Mononuclear cell (primary cell): Measurements from ENCODE around the gene EPB41L1. TPM values are rescaled to one million over a fixed set of nuclear protein-coding genes. Genes with fewer than 3 reads are reported as not detected.

Experiments used
- H3K27me3 ChIP-seq: 2 replicates; pipeline ENCODE4 v1.6.0; 2011; ENCODE audit warnings: low read length, control low read depth; ENCODE audit not compliant: insufficient read depth
- H3K4me1 ChIP-seq: 2 replicates; pipeline ENCODE4 v1.5.1; 2011; ENCODE audit warnings: mild to moderate bottlenecking, low read length, control low read depth; ENCODE audit not compliant: insufficient read depth
- H3K4me3 ChIP-seq: 2 replicates; pipeline ENCODE4 v1.5.1; 2011; ENCODE audit warnings: mild to moderate bottlenecking, low read length, moderate library complexity
- H3K9me3 ChIP-seq: 2 replicates; pipeline ENCODE4 v1.5.1; 2011; ENCODE audit warnings: low read depth, mild to moderate bottlenecking, control low read depth, low read length
- total RNA-seq: library from RNA; depleted of rRNA; stranded (reverse); fragments of >200 nt; gene quantifications from one replicate; pipeline ENCODE4 v1.2.3, GENCODE V29; 2012

Gene EPB41L1
- total RNA-seq, 1 donor: 0.21 TPM

DNA sequence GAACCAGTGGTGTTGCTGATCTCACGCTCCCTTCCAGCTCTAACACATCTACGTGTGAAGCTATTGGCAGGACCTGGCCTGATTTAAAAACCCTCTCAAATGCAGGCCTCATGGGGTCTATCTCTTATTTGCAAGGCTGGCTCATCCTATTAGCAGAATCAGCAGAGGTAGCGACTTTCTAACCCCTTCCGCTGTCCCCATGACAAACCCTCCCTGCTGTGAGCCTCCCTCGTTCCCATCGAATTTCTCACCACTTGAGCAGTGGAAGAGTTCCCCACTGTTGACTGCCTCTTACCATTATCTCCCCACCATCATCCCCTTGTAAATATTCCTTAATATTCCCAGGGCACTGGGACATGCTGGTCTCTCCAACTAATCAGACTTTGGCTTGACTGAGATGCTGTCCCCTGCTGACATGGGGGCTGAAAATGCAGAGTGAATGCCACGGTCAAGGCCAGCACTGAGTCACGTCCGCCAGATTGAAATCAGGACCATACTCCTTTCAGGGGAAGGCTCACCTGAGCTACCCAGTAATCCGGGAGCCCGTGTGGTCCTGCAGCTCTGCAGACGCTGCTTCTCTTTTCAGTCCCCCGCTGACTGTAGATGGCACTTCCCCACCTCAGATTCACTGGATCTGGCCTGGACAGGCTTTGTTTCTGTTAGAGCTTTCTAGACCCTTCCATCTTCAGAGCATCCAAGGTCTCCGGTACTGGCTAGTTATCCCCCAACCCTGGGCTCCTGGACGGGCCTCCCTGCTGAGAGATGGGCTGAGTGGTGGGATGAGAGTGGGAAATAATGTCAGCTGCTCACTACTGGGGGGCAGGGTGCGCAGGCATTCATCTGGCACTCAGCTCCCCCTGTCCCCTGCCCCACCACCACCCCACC, 104.9 kb downstream of the EPB41L1 start:
- no peaks in the 10 kb centered on the region for H3K4me1 ChIP-seq
- H3K27me3 ChIP-seq: no peaks in the 10 kb centered on the region
- H3K9me3 ChIP-seq: no peaks in the 10 kb centered on the region
- no peak overlapping the region for H3K4me3 ChIP-seq

DNA sequence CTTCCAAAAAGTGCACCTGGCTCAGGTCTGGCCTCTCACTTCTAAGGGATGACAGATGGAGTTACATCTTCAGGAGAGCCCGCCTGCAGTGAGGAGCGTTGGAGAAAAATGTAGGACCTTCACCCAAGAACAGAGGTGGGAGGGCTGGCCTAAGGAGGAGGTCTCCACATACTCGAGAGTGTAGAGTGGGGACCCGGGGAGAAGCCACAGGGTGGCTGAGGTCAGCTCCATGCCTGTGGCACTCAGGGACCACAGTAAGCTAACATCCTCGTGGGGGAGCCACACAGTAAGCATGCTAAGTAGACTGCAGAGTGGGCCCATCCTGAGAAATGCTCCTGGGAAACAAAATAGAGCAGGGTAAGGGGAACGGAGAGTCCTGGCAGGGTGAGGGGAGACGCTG, 105.8 kb downstream of the EPB41L1 start:
- no peak overlapping the region for H3K4me3 ChIP-seq

DNA sequence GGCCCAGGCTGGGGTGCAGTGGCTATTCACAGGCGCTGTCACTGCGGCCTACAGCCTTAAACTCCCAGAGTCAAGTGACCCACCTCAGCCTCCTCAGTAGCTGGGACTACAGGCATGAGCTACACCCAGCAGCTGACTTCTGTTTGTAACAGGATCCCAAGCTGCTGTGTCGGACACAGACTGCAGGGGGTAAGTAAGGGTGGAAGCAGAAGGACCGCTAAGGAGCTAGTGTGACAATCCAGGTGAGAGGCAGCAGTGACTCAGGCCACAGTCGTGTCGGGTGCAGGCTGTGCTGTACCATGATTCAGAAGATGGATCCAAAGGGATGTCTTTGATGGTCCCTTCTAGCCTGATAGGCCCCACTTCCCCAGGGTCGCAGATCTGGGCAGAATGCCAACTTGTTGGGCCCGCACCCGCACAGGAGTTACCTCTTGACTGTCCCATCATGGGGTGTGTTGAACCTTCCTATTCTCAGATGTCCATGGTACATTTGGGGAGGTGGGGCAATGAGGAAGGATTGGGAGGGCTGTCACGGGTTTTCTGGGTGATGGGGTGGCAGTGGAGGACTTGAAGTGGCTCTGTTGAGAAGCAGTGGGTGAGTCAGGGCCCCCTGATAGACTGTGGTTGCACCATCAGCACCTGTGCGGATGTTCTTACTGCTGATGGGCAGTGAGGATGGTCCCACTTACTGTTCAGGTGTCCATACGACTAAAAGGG, 107.0 kb downstream of the EPB41L1 start:
- H3K27me3 ChIP-seq: no peaks in the 10 kb centered on the region
- no peak overlapping the region for H3K4me3 ChIP-seq
- no peaks in the 10 kb centered on the region for H3K9me3 ChIP-seq
- H3K4me1 ChIP-seq: no peaks in the 10 kb centered on the region

More for the DNA sequence above, 105.8 kb downstream of the EPB41L1 start:
- Histone ChIP-seq H3K4me1 (no peaks in the 10 kb centered on the region), H3K27me3 (no peaks in the 10 kb centered on the region), H3K9me3 (no peaks in the 10 kb centered on the region)

DNA sequence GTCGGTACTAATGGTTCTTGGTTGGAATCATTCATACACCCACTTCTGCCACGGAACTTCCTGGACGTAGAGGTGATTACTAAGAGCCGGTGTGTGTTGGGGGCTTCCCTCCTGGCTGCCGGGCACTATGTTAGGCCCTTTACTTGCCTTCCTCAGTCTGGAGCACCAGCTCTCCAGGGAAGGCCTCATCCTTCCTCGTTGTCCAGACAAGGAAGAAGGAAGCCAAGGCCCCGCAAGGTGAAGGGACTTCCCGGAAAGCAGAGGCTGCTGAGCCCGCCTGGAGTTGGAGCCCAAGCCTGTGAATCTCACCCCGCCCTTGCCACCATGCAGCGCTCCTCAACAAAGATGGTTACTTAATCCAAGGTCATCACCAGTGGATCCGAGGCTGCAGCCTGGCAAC, 107.9 kb downstream of the EPB41L1 start:
- H3K4me1 ChIP-seq: no peaks in the 10 kb centered on the region
- H3K27me3 ChIP-seq: no peaks in the 10 kb centered on the region
- no peak overlapping the region for H3K4me3 ChIP-seq
- H3K9me3 ChIP-seq: no peaks in the 10 kb centered on the region

DNA sequence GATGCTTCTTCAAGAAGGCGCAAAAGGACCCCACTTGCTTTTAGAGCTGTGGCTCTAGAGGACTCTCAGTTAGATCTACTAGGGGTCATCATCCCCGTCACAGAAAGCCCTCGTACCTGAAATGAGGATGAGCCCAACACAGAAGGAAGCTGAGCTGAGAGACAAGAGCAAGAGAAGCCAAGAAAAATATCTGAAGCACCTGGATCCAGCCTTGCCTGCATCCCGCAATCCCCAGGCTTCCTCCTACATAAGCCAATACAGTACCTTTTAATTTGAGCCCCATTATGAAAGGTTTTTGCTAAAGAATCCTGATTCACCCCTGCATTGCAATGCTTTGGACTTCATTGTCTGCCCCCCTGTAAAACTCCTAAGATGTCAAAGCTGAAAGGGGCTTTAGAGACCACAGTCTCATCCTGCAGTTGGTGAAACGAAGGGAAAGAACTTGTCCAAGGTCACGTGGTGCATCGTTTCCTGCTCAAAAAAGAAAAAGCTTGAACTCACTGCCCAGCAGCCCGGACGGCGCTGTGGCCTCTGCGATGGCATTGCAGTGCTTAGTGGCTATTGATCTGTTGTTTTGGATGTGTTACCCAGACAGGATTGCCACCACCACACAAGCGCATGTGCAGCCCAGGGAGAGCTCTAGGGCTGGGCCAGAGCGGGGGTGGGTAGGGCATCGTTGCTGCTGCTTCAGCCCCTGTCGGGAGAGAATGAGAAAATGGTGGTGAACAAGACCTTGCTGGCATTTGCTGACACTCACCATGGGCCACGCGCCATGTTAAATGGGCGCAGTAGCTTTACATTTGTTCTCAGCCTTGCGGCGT, 110.1 kb downstream of the EPB41L1 start:
- Histone ChIP-seq H3K9me3 (no peaks in the 10 kb centered on the region), H3K4me3 (no peak overlapping the region), H3K27me3 (no peaks in the 10 kb centered on the region), H3K4me1 (no peaks in the 10 kb centered on the region)

DNA sequence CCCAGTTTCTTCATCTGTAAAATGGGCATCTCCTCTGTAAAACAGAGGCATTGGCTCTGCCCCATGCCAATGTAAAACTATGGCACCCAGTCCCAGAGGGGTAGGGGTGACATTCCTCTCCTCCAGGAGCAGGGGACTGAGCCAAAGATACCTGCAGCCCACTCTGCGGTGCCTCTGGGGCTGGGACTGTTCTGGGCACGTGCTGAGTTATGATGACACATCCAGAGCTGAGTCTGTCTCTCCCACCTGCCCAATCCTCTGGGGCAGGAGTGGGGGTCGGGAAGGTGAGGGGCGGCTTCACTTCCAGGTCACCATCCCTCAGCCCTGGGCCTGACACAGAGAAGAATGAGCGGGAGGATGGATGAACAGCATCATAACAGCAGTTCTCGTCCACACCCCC, 111.6 kb downstream of the EPB41L1 start:
- Histone ChIP-seq H3K4me3 (no peak overlapping the region), H3K4me1 (no peaks in the 10 kb centered on the region), H3K27me3 (no peaks in the 10 kb centered on the region), H3K9me3 (no peaks in the 10 kb centered on the region)

DNA sequence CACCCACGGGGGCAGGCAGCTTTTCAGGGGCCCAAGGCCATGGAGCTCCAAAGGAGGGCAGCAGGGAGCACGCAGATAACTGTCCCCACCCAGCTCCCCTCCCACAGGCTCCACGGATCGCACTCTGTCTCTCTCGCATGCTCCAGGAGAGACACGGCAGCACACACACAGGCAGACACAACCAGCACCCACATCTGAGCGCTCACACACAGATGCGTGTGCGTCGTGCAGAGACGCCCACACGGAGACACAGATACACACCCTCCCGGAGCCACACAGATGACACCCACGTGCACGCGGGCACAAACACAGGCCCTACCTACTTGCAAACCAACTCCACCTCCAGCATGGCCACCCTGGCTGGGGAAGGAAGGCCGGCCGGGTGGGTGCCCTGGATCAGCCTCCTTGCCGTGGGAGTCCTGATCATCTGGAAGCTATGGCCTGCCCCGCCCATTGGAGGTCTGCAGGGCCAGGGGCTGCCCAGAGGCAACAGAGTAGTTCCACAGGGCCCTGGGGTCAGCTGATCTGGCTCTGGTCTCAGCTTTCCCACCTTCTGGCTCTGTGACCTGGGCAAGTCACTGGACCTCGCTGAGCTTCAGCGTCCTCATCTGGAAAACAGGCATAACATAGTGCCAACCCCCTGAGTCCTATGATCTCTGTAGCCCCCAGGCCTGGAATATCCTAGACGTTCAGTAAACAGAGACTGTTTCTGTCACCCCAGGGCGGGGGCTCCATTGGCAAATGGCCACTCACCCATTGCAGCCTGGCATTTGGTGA, 113.3 kb downstream of the EPB41L1 start:
- Histone ChIP-seq H3K4me1 (no peaks in the 10 kb centered on the region), H3K4me3 (no peak overlapping the region), H3K9me3 (no peaks in the 10 kb centered on the region), H3K27me3 (no peaks in the 10 kb centered on the region)

DNA sequence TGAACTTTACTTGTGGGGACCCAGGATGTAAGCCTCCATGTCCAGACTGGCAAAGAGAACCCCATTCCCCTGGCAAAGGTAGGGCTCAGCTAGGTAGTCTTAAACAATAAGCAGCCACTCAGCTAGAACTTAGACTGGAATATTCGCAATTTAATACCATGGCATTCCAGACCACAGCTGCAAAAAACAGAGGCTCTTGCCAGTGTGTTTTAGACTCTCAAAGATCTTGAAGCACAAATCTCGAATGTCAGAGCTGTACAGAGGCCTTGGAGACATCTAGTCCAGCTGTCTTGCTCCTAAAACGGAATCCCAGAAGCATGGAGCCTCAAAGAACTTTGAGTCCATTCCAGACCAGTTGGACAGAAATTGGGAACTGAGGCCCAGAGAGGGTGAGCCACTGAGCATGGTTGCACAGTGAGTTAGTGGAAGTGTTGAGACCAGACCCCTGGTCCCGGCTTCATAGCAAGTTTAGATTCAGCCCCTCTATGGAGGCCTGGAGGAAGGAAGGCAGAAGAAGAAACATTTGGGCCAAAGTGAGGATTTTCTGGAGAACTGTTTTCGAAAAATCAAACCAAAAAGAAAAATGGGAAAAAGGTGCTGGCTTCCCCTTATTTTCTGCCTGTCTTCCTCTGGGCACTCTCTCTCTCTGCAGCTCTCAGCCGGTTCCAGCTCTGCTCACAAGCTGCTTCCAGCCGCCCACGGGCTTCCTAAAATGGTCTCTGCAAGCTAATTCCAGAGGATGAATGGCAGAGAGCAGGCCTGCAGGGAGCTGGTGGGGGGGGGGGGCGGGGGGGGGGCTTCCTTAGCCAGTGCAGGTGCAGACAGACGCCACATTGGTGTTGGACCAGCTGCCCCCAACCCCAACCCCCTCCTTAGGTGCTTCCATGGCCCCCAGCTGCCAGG, 114.2 kb downstream of the EPB41L1 start:
- H3K9me3 ChIP-seq: no peaks in the 10 kb centered on the region
- H3K27me3 ChIP-seq: no peaks in the 10 kb centered on the region
- no peaks in the 10 kb centered on the region for H3K4me1 ChIP-seq
- no peak overlapping the region for H3K4me3 ChIP-seq

DNA sequence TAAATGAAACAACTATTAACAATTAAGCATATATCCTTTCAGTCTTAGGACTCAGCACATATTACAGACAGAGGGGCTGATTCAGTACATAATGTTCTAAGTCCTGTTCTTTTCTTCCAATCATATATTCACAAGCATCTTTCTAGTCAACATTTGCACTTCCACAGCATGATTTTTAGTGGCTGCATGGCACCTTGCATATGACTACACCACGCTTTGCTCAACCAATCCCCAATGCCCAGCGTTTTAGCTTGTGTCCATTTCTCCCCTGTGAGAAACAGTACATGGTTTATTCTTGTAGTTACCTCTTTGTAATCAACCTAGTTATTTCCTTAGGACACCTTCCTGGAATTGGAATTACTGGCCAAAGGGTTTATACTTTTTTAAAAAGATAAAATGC, 115.0 kb downstream of the EPB41L1 start:
- Histone ChIP-seq H3K4me1 (no peaks in the 10 kb centered on the region), H3K27me3 (no peaks in the 10 kb centered on the region), H3K4me3 (no peak overlapping the region), H3K9me3 (no peaks in the 10 kb centered on the region)

DNA sequence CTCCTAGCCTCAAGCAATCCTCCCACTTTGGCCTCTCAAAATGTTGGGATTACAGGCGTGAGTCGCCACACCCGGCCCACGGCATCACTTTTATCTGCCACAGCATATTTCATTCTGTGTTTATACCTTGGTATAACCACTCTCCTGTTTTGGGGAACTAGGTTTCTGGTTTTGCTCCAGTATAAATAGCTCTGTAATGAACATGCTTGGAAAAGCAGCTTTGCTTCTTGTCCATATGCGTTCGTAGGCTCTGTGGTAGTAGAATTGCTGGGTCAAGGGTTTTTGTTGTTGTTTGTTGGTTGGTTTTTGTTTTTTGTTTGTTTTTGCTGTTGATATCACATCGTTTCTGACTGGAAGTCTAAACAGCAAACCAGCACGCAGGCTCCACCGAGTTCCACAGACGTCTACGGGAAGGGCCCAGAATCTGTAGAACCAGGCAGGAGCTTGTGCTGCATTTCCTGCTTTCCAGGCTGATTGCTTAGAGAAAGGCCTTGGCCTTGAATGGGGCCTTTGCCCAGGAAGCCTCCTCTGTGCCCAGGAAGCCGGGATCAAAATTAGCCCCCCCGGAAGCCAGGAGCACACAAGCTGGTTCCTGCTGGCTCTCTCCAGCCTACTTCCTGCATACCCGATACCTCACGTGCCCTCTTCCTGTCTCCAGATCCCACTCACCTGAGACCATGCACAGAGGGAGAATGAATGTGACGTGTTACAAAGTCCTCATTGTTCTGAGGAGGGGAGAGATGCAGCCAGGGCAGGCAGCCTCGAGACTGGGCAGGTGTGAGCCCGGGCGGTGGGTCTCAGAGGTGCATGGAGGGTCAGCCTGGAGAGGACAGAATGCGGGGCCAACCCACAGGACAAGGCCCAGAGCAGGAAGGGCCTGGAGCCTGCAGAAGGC, 116.5 kb downstream of the EPB41L1 start:
- H3K27me3 ChIP-seq: no peaks in the 10 kb centered on the region
- H3K4me1 ChIP-seq: no peaks in the 10 kb centered on the region
- no peaks in the 10 kb centered on the region for H3K9me3 ChIP-seq
- H3K4me3 ChIP-seq: no peak overlapping the region

DNA sequence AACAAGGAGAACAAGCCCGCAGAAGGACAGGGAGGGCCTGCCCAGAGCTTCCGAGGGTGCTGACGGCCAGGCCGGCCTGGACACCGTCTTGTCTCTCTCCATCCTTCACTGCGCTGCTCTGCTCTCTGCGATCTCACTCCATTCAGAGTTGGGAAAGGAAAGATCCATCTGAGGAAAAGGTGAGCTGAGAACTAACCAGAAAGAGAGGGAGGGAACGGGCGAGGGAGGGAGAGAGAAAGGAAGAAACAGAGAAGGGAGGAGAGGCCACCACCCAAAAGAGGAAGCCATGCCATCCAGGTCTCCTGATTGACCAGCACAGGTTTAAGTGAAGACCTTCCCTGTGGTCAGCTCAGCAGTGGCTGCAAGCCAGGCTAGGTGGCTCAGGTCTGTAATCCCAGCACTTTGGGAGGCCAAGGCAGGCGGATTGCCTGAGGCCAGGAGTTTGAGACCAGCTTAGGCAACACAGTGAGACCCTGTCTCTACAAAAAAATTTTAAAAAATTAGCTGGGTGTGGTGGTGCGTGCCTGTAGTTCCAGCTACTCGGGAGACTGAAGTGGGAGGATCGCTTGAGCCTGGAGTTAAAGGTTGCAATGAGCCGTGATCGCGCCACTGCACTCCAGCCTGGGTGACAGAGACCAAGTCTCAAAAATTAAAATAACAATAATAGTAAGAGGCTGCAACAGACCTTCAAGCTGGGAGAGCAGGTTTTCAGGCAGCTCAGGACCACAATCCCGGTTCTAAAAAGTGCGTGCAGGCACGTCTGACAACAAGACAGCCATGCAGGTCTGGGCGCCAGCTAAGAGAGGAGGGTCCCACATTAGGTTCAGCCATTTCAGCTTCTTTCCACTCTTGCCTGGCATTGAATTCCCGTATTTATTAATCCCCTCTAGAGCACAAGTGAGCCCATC, 117.4 kb downstream of the EPB41L1 start:
- Histone ChIP-seq H3K27me3 (no peaks in the 10 kb centered on the region), H3K4me3 (no peak overlapping the region), H3K9me3 (no peaks in the 10 kb centered on the region), H3K4me1 (no peaks in the 10 kb centered on the region)

DNA sequence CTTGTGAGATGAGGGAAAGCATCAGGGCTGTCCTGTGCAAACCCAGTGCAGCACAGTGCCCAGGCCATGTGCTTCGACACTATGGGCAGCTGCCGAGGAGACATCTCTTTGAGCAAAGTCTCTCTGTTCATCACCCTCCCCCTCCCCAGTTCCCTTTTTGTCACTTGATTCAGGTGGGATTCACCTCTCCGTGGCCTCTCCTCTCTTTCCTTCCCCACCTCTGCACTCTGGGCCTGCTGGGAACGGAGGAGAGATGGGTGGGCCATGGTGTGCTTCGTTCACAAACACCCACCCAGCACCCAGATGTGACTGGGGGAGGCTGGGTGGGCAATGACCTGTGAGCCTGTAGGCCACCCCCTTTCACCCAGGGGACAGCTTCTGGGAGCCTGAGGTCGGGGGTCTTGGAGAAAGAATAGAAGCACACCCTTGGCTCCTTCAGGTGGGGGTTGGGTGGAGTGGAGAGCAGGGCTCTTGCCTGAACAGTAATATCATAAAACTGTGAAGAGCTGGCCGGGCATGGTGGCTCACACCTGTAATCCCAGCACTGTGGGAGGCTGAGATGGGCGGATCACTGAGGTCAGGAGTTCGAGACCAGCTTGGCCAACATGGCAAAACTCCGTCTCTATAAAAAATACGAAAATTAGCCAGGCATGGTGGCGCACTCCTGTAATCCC, 118.1 kb downstream of the EPB41L1 start:
- H3K27me3 ChIP-seq: no peaks in the 10 kb centered on the region
- no peaks in the 10 kb centered on the region for H3K4me1 ChIP-seq
- H3K9me3 ChIP-seq: no peaks in the 10 kb centered on the region
- no peak overlapping the region for H3K4me3 ChIP-seq
